Measurements from ENCODE around the gene GPRIN3. TPM values are rescaled to one million over a fixed set of nuclear protein-coding genes. Genes with fewer than 3 reads are reported as not detected.

Gene GPRIN3
- total RNA-seq, 1 experiment from 2014 or later = 0.48 TPM

DNA sequence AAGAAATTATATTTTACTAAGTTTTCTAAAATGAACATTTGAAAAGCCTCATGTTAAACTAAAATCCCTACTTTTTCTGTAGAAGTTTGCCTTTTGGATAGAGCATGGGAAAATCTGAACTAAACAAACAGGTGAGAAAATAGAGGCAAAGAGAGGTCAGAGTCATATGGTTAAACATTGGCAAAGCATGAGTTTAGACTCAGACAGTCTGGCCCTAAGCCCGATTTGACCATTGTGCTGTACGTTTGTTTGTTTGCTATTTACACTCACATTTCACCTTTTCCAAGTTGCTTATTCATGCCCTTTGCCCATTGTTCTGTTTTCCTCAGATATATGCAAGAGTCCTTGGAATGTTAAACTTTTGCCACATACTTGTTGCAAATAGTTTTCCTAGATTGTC, 110.9 kb downstream of the GPRIN3 start:
- H3K9me3 Mint-ChIP-seq = no peaks in the 10 kb centered on the region; a peak in 1 of 5 replicates
- peaks cover 23 to 24% of the 10 kb centered on the region in 2 experiments for H3K4me1 Mint-ChIP-seq
- no peak overlapping the region for H2BK12ac ChIP-seq (ENCODE audit: insufficient read length, low read depth, low read length)
- no peak overlapping the region for H3K18ac ChIP-seq (ENCODE audit: insufficient read length, low read depth, low read length)
- no peak overlapping the region for H4K91ac ChIP-seq (ENCODE audit: insufficient read length, low read depth, low read length)
- H3K56ac ChIP-seq (ENCODE audit: insufficient read length, low read depth, low read length) = no peak overlapping the region
- WGBS (ENCODE audit: extremely low coverage, insufficient read length, low lambda C conversion rate) = no CpG with 5 or more reads among the region's 2 CpGs
- H4K8ac ChIP-seq (replicated peaks; ENCODE audit: insufficient read length, low read depth, low read length) = no peak overlapping the region
- no peak overlapping the region for H3K14ac ChIP-seq (ENCODE audit: insufficient read depth, low read length)
- H3K27me3 Mint-ChIP-seq (ENCODE audit: low read depth) = no peaks in the 10 kb centered on the region; the same call in 1 of the 2 replicates
- no peak overlapping the region; a peak in 1 of 7 replicates for H3K27ac Mint-ChIP-seq
- H2BK5ac ChIP-seq (ENCODE audit: insufficient read length, low read length) = no peak overlapping the region
- no peaks in the 10 kb centered on the region for H3K23me2 ChIP-seq (ENCODE audit: insufficient read length, low read depth, low read length, poor library complexity, severe bottlenecking)
- H2BK15ac ChIP-seq (ENCODE audit: low read depth, low read length) = no peak overlapping the region
- H3K27ac ChIP-seq (ENCODE audit: insufficient read length, low read depth, low read length) = no peak overlapping the region
- no peaks in the 10 kb centered on the region for H3K79me2 ChIP-seq (ENCODE audit: insufficient read depth, low read length)
- H3K4me2 ChIP-seq (ENCODE audit: insufficient read depth, insufficient read length, low read length) = no peak overlapping the region
- no peaks in the 10 kb centered on the region for H4K20me1 ChIP-seq (ENCODE audit: control insufficient read depth, insufficient read depth, insufficient read length)
- no peak overlapping the region for H3K9ac ChIP-seq (ENCODE audit: extremely low read depth, insufficient read length, low read length)
- no peaks in the 10 kb centered on the region for H3K4me1 ChIP-seq (ENCODE audit: insufficient read depth, low read length)
- H3K4ac ChIP-seq (ENCODE audit: low read depth, low read length) = no peak overlapping the region
- no peak overlapping the region for H2BK120ac ChIP-seq (ENCODE audit: low read depth, low read length, poor library complexity, severe bottlenecking)
- no peak overlapping the region for H2AFZ ChIP-seq (ENCODE audit: low read length)
- H3K9me3 ChIP-seq (ENCODE audit: control insufficient read depth, low read depth, low read length) = no peaks in the 10 kb centered on the region
- H4K5ac ChIP-seq (ENCODE audit: insufficient read length, low read depth, low read length) = no peak overlapping the region
- H3K79me1 ChIP-seq (ENCODE audit: insufficient read depth, low read depth, low read length, poor library complexity, severe bottlenecking) = no peaks in the 10 kb centered on the region
- no peak overlapping the region for H2BK20ac ChIP-seq (ENCODE audit: low read depth, low read length, poor library complexity, severe bottlenecking)
- no peaks in the 10 kb centered on the region; a peak in 1 of 7 replicates for H3K36me3 Mint-ChIP-seq (ENCODE audit: insufficient read depth in 1 of 3, low read depth in 3 of 3)
- no peak overlapping the region for H2AK5ac ChIP-seq (ENCODE audit: insufficient read length, low read length)
- TF ChIP-seq, protein P1, sequence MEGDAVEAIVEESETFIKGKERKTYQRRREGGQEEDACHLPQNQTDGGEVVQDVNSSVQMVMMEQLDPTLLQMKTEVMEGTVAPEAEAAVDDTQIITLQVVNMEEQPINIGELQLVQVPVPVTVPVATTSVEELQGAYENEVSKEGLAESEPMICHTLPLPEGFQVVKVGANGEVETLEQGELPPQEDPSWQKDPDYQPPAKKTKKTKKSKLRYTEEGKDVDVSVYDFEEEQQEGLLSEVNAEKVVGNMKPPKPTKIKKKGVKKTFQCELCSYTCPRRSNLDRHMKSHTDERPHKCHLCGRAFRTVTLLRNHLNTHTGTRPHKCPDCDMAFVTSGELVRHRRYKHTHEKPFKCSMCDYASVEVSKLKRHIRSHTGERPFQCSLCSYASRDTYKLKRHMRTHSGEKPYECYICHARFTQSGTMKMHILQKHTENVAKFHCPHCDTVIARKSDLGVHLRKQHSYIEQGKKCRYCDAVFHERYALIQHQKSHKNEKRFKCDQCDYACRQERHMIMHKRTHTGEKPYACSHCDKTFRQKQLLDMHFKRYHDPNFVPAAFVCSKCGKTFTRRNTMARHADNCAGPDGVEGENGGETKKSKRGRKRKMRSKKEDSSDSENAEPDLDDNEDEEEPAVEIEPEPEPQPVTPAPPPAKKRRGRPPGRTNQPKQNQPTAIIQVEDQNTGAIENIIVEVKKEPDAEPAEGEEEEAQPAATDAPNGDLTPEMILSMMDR (conservative IDR thresholded peaks at IDR 0.05) = no peak
- H3K27me3 ChIP-seq (ENCODE audit: insufficient read depth, low read length) = no peaks in the 10 kb centered on the region
- H3K23ac ChIP-seq (ENCODE audit: insufficient read length, low read depth, low read length) = no peak overlapping the region
- no peak overlapping the region for H3K4me3 Mint-ChIP-seq
- no peak overlapping the region for H3T11ph ChIP-seq (ENCODE audit: low read length)
- DNase-seq = no peak

Measured in H9 (cell line).